ENCODE data around the gene CNIH3.

CNIH3 gene

DNA sequence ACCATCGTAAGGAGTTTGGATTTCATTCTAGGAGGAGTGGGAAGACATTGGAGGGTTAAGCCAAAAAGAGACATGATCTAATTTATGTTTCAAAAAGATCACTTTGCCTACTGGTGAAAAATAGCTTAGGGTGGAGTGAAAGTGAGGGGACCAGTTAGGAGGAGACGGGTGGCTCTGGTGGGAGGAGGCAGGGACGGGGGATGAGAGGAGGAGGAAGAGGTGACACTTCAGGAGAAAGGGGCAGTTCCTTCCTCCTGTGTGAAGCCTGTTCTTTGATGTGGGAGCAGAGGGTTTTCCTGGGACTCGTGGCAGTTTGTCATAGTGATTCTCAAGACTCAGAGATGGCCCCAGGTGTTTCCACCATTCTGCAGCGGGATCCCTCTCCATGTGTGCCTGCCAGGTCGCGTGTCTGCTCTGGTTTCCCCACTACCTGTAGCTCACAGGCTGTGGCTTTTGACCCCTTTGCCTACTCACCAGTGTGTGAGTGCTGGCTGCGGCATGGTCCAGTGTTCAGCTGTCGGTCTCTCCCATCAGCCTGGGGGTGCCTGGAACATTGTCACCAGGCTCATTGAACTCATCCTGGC is 102.4 kb downstream of the CNIH3 start:
- DNase-seq (ENCODE audit: low read depth in 3 of 3, low spot score in 1 of 3), result no peak

GRCh38 chr1:224719716-224720115 is 103.6 kb downstream of the CNIH3 start:
- no peak for DNase-seq (ENCODE audit: low read depth in 3 of 3, low spot score in 1 of 3)

- DNase-seq (ENCODE audit: low read depth in 3 of 3, low spot score in 1 of 3), result no peak
Measured at GRCh38 chr1:224720216-224720615, 104.1 kb downstream of the CNIH3 start.

DNA sequence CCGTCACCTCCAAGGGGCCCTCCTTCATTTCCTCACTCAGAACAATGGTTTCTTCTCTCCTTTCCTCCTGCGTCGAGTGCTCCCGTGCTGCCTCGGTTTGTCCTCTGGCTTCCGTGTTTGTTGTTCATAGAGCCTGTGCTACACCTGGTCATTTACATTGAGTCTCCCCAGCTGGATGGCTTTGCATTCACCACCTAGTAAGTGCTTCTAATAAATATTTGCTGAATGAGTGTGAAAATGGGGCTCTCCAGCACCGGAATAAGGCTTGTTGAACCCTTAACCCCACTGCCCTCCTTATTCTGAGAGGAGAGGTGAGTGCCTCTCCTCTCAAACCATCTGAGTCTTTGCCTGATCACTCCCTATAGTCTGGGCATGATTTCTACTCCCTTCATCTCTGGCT is 104.9 kb downstream of the CNIH3 start:
- no peak for DNase-seq (ENCODE audit: low read depth in 3 of 3, low spot score in 1 of 3)

DNA sequence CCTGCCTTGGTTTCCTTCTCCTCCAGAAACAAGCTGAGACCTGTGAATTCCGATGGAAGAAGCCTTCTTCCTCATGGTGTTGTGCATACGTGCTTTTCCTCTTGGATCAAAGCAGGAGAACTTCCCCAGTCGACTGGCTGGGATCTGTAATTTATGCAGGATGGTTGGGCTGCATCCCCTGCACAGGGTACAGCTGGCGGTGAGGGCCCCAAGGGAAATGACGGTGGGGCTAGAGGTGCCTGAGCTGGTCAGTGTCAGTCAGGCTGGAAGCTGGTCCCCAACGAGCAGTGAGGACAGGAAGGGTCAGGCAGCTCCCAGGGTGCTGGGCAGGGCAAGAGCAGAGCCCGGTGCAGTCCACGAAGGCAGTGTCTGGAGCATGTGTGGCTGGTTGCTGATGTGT is 106.7 kb downstream of the CNIH3 start:
- DNase-seq (ENCODE audit: low read depth in 3 of 3, low spot score in 1 of 3), result no peak

- DNase-seq (ENCODE audit: low read depth in 3 of 3, low spot score in 1 of 3), result no peak
Measured at GRCh38 chr1:224724566-224724965, 108.4 kb downstream of the CNIH3 start.

GRCh38 chr1:224726441-224727182 is 110.5 kb downstream of the CNIH3 start:
- no peak for DNase-seq (ENCODE audit: low read depth in 3 of 3, low spot score in 1 of 3)

DNA sequence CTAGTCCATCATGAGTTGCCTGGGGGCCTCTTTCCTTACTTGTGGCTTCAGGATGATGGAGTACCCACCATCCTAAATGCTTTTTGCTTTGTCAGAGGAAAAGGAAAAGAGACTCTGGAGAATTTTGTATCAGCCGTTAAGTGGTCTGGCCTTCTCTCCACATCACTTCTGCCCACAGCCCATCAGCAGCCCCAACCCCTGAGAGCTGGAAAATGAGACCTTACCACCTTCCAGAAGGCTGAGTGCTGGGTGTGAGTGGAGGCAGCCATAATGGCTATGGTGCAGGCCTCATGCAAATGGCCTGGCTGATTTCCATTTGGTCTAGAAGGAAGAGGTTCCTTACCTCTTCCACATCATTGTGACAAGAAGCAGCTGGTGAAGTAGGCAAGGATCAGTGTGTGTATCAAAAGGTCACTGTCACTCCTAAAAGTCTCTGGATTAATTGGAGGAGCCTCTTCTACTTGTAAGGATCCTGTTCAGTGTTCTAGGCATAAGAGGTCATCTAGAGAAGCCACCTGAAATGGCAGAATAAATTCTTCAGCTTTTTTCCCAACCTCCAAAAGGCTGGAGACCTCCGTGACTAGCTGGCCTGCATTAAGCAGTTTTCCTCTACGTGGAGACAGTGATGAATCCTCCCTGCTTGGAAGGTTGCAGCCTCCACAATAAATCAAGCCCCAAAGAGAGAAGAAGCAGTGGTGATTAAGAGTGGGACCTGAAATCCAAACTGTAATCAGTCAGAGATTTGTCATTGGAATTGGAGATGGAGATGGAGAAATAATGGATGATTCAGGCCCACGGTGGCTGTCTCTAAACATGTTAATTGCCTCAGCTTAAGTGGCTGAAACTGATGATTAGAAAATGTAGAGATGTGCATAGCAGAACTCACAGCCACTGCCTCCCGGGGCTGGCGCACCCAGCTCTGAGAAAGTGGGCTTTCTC is 111.5 kb downstream of the CNIH3 start:
- DNase-seq (ENCODE audit: low read depth in 3 of 3, low spot score in 1 of 3), result no peak

DNA sequence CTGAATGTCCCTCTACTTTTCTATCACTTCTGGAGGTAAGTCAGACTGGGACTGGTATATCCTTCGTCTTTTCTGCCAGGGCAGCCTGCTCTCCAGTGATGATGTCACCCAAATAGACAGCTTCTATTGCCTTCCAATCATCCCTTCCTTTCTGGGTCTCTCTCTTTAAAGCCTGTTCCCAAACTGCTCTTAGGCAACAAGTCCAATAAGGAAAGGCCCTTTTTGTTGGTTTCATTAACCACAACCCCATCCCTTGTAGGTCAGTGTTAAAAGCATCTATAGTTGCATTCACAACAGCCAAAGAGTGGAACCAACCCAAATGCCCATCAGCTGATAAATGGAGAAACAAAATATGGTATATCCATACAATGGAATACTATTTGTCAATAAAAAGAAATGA is 114.4 kb downstream of the CNIH3 start:
- DNase-seq (ENCODE audit: low read depth in 3 of 3, low spot score in 1 of 3), result no peak

- DNase-seq (ENCODE audit: low read depth in 3 of 3, low spot score in 1 of 3), result no peak
Measured at GRCh38 chr1:224730965-224731364, 114.8 kb downstream of the CNIH3 start.

GRCh38 chr1:224731633-224732032 is 115.5 kb downstream of the CNIH3 start:
- no peak for DNase-seq (ENCODE audit: low read depth in 3 of 3, low spot score in 1 of 3)

DNA sequence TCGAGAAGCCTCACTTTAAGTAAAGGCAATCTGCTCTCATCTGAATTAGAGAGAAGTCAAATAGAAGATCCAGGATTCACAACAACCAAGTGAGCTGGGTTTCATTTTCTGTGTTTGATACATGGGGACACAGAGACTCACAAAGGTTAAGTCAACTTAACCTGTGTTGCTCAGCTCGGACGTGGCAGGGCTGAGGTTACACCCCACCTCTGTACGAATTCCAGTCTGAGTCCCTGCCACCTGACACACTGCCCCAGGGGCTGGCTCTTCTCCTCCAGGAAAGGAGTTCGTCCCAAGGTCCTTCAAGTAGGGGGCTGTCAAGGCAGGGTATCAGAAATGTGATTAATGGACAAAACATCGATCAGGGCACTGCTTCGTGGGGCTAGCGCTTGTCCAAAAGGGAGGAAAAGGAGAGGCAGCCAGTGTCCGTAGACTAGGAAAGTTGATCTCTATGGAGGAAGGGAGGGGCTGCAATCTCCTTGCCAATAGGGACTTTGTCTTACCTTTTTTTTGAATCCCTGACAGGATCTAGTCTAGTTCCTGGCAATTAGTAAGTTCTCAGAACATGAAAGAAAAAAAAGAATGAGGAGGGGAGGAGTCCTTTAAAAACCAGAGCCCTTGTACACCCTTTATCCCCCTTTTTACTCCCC is 116.4 kb downstream of the CNIH3 start:
- no peak for DNase-seq (ENCODE audit: low read depth in 3 of 3, low spot score in 1 of 3)

DNA sequence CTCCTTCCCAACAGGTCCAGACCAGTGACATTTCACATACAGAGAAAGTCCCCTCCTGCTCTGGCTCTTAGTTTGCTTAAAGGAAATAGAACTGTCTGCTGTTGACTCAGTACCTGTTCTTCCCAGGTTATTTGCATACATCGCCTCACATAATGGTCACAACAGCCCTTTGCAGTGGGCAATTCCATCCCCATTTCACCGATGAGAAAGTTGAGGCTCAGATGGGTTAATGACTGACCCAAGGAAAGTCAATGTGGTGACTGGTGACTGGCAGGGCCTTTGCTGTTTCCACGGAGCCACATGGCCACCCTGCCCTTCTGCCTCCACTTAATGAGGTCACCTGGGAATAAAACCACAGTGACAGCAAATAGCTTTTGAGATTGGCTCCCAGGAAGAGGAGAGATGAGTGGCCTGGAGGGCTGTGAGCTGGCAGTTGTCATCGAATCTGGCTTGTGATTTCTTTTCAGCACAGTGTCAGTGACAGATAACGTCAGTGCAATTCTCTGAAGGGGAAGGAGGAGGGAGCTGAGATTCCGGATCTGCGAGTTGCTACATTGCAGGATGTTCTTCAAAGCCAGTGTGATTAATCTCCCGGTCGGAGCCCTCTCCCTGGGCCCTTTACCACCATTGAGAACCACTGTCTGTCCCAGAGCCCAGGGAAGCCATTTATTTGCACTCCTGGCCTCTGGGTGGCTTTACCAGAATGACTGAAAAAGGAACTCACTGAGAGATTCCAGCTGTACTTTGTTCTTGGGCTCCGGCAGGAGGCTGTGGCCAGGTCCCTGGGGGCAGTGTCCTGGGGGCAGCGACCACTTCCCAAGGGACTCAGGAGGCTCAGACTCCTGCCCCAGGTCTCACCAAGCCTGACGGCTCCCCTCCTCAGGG is 117.2 kb downstream of the CNIH3 start:
- DNase-seq (ENCODE audit: low read depth in 3 of 3, low spot score in 1 of 3), result no peak

DNA sequence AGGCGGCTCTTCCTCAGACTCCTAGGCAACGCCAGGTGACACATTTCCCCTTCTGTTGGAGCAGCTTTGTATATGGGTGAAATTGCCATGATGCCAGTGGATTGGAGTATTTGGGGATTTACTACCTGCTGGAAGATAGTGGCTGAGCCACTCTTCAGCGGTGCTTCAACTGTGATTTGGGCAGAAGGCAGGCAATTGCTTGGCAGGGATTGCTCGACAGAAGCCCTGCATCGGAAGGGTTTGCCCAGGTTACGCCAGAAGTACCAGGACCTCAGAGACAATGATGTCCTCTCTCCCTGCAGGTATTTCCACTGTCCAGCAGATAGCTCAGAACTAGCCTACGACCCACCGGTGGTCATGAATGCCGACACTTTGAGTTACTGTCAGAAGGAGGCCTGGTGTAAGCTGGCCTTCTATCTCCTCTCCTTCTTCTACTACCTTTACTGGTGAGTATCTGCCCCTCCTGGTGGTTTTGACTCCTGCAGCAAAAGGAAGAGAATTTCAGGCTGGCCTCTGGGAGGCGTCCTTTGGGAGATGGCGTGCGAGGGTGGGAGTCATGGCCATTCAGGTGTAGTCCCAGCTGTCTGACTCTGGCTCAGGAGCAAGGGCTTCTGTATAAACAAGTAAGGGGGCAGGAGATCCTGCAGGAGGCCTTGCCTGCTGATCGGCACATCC is 118.3 kb downstream of the CNIH3 start:
- DNase-seq (ENCODE audit: low read depth in 3 of 3, low spot score in 1 of 3), result no peak

DNA sequence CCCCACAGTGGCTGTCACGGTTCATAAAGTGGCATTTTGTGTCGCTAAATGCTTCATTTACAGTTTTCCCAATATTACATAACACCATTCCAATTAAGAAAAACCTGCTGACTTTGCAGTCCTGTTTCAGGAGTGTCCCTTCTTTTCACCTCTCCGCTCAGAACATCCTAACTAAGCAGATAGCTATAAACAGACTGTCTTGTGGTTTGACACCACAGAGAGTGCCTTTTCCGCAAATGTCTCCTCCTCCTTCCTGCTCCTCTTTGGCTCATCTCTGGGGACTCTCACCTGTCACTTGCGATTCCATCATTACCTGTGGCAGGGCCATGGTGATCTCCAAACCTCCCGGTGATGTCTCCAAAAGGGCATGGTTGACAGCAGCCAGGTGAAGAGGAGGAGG is 119.0 kb downstream of the CNIH3 start:
- DNase-seq (ENCODE audit: low read depth in 3 of 3, low spot score in 1 of 3), result no peak

DNA sequence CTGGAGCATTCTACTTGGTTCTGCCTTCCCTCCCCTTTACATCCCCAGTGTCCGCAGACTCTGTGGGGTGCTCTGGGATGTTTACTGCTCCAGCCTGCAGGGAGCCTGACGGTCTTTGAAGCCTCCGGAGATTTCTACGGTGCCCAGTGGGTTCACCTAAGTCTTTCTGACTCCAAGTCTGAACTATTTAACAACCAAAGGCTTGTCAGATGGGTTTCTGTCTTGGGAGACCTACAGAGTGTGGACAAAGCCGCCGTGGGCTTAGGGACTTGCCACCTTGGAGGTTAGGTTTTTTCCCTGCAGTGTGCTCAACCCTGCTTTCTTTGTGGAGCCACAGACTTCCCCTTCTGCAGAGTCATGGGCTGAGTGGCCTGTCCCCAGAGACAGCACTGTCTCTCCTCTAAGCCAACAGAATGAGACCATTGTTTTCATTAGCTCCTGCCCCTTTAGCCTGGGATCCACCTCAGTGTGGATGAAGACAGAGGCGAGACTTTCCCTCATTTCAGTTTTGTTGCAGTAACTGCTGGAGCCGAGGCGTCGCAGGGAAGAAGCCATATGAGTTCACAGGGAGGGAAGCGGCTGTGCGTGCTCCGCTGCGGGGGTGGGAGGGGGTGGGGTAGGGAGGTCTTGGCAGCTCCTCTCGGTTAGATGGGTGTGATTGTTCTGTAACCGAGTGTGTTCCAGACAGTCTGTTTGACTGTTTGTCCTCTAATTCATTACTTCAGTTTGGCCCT is 120.7 kb downstream of the CNIH3 start:
- DNase-seq (ENCODE audit: low read depth in 3 of 3, low spot score in 1 of 3), result no peak

DNA sequence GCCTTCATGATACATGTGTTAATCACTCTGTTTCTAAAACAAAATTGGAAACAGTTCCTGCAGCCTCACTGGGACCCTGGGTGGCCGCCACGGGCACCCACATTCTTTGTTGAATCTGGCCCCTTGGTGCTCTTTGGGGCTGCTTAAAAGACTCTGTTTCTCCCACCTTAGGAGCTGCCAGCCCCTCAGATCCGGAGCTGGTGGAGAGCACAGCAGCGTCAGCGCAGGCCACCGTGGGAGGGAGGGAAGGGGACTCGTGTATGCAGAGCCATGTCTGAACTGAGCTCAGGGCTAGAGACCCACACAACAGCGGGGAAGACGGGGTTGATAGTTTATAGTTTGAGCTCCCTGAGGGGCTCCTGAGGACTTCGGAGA is 121.2 kb downstream of the CNIH3 start:
- no peak for DNase-seq (ENCODE audit: low read depth in 3 of 3, low spot score in 1 of 3)

GRCh38 chr1:224739303-224739996 is 123.3 kb downstream of the CNIH3 start:
- DNase-seq (ENCODE audit: low read depth in 3 of 3, low spot score in 1 of 3), result no peak
